HCT116 (cell line): ENCODE measurements around the gene CLASP1. TPM values are rescaled to one million over a fixed set of nuclear protein-coding genes. Genes with fewer than 3 reads are reported as not detected.

Experiments used
- ATAC-seq: fragments of 200-7000 bp; cut with Tn5 transposase; 2 replicates; pipeline ENCODE4 v1.9.1; 2020; ENCODE audit warnings: mild to moderate bottlenecking, moderate library complexity
- BruUV-seq: library from RNA; stranded (reverse); fragments of 400-500 nt; replicated peaks from 2 replicates; lab custom pipeline; 2021; lab: Mats Ljungman, UMichigan
- CTCF ChIA-PET: fragments of 300-600 bp; sonication (Branson Sonifier 250); formaldehyde crosslinking; loops from one replicate; lab custom pipeline; 2021; ENCODE audit warnings: antibody characterized with exemption; lab: Charles Lee
- POLR2A ChIA-PET: fragments of 300-600, 350-600 bp; sonication (Branson Sonifier 250); formaldehyde crosslinking; loops from one replicate; lab custom pipeline; 2021; ENCODE audit warnings: antibody characterized with exemption; lab: Charles Lee
- RAD21 ChIA-PET, 2 experiments: fragments of 300-600 bp; sonication (Branson Sonifier 250); formaldehyde crosslinking; loops; one replicate each; lab custom pipeline; 2023; ENCODE audit warnings: low total read pairs in 2 of 2; ENCODE audit not compliant: uncharacterized antibody in 2 of 2, unreplicated experiment in 2 of 2, low non-redundant PET in 1 of 2; lab: Charles Lee
- DNase-seq: peaks from one replicate; pipeline ENCODE4 v3.0.0-alpha.2; 2010; ENCODE audit warnings: low read depth, low spot score
- H2AFZ ChIP-seq: fragments of 200-600 bp; shearing (Covaris generic), sonication (generic); 2 replicates; pipeline ENCODE4 v1.6.1; 2017; ENCODE audit warnings: low read depth, mixed run types, mixed read lengths, antibody characterized with exemption, low read length; ENCODE audit not compliant: poor library complexity, severe bottlenecking
- H3K27ac ChIP-seq: 2 replicates; pipeline ENCODE4 v1.5.1; 2012; ENCODE audit warnings: low read depth, low read length
- H3K27me3 ChIP-seq: fragments of 200-600 bp; sonication (generic); 2 replicates; pipeline ENCODE4 v1.6.1; 2016; ENCODE audit warnings: mixed run types, low read length, mixed read lengths; ENCODE audit not compliant: insufficient read depth
- H3K36me3 ChIP-seq, 2 experiments: fragments of 200-500 bp in 1 of 2; fragments of 200-600 bp in 1 of 2; sonication (Bioruptor generic) in 1 of 2; sonication (generic) in 1 of 2; 2 replicates each; pipeline versions ENCODE4 v1.5.1 to v1.6.1; 2014 to 2016; ENCODE audit warnings: low read length in 2 of 2, inconsistent platforms in 1 of 2, mixed read lengths in 1 of 2, mixed run types in 1 of 2; ENCODE audit not compliant: insufficient read depth in 2 of 2, control insufficient read depth in 1 of 2
- H3K4me1 ChIP-seq, 2 experiments: fragments of 200-600 bp in 1 of 2; sonication (generic) in 1 of 2; 2 replicates each; pipeline versions ENCODE4 v1.5.1 to v1.6.1; 2012 to 2017; ENCODE audit warnings: low read length in 2 of 2, inconsistent platforms in 1 of 2, mild to moderate bottlenecking in 1 of 2, mixed read lengths in 1 of 2, mixed run types in 1 of 2, moderate library complexity in 1 of 2; ENCODE audit not compliant: insufficient read depth in 2 of 2, control insufficient read depth in 1 of 2
- H3K4me2 ChIP-seq: fragments of 200-600 bp; sonication (generic); 2 replicates; pipeline ENCODE4 v1.6.1; 2017; ENCODE audit warnings: mixed run types, low read length, mixed read lengths
- H3K4me3 ChIP-seq, 2 experiments: fragments of 200-600 bp in 1 of 2; sonication (generic) in 1 of 2; replicated peaks in 1 of 2; 2 replicates each; pipeline ENCODE4 v1.5.1; 2011 to 2016; ENCODE audit warnings: low read length in 2 of 2, control low read depth in 1 of 2, low read depth in 1 of 2, mild to moderate bottlenecking in 1 of 2, mixed read lengths in 1 of 2, mixed run types in 1 of 2
- H3K79me2 ChIP-seq: fragments of 200-600 bp; sonication (generic); 2 replicates; pipeline ENCODE4 v1.6.1; 2017; ENCODE audit warnings: mild to moderate bottlenecking, mixed run types, low read length, moderate library complexity, mixed read lengths; ENCODE audit not compliant: insufficient read depth
- H3K9ac ChIP-seq: fragments of 200-600 bp; sonication (generic); 2 replicates; pipeline ENCODE4 v1.6.1; 2016; ENCODE audit warnings: low read length, mixed read lengths
- H3K9me2 ChIP-seq: fragments of 200-600 bp; sonication (generic), shearing (Covaris generic); 2 replicates; pipeline ENCODE4 v1.6.1; 2017; ENCODE audit warnings: mixed run types, mild to moderate bottlenecking, moderate library complexity; ENCODE audit not compliant: insufficient read depth
- H3K9me3 ChIP-seq, 2 experiments: fragments of 200-500 bp in 1 of 2; fragments of 200-600 bp in 1 of 2; sonication (Bioruptor generic) in 1 of 2; sonication (generic) in 1 of 2; 2 replicates each; pipeline ENCODE4 v1.6.1; 2014 to 2017; ENCODE audit warnings: low read length in 2 of 2, mixed read lengths in 2 of 2, inconsistent platforms in 1 of 2, low read depth in 1 of 2, mild to moderate bottlenecking in 1 of 2, mixed run types in 1 of 2, moderate library complexity in 1 of 2; ENCODE audit not compliant: control insufficient read depth in 1 of 2, insufficient read depth in 1 of 2
- H4K20me1 ChIP-seq: fragments of 200-600 bp; sonication (generic), shearing (Covaris generic); 2 replicates; pipeline ENCODE4 v1.6.1; 2017; ENCODE audit warnings: mixed run types, mild to moderate bottlenecking, moderate library complexity; ENCODE audit not compliant: insufficient read depth
- CBX3 ChIP-seq: IDR thresholded peaks from 2 replicates; pipeline ENCODE4 v1.6.1; 2012; ENCODE audit warnings: low read depth
- CEBPB ChIP-seq: IDR thresholded peaks from 2 replicates; pipeline ENCODE4 v1.6.1; 2012; ENCODE audit warnings: low read depth
- CTCF ChIP-seq, 3 experiments: fragments of 200-600 bp in 1 of 3; sonication (generic) in 1 of 3; IDR thresholded peaks in 2 of 3; conservative IDR thresholded peaks in 1 of 3; 2 replicates each; pipeline ENCODE4 v1.5.1; 2012 to 2017; ENCODE audit warnings: low read depth in 2 of 3, low read length in 2 of 3, antibody characterized with exemption in 1 of 3, borderline replicate concordance in 1 of 3, control low read depth in 1 of 3, mild to moderate bottlenecking in 1 of 3, mixed read lengths in 1 of 3, mixed run types in 1 of 3, moderate library complexity in 1 of 3; ENCODE audit not compliant: insufficient read depth in 1 of 3
- ELF1 ChIP-seq: IDR thresholded peaks from 2 replicates; pipeline ENCODE4 v1.6.1; 2012; ENCODE audit warnings: low read depth, borderline replicate concordance
- EZH2 ChIP-seq: fragments of 200-600 bp; sonication (generic); IDR thresholded peaks from 2 replicates; pipeline ENCODE4 v1.6.1; 2017; ENCODE audit warnings: antibody characterized with exemption, mixed run types
- FOSL1 ChIP-seq: IDR thresholded peaks from 2 replicates; pipeline ENCODE4 v1.6.1; 2012; ENCODE audit warnings: low read depth
- JUND ChIP-seq: IDR thresholded peaks from 2 replicates; pipeline ENCODE4 v1.6.1; 2012
- MAX ChIP-seq: IDR thresholded peaks from 2 replicates; pipeline ENCODE4 v1.6.1; 2012
- POLR2A ChIP-seq: IDR thresholded peaks from 2 replicates; pipeline ENCODE4 v1.7.0; 2011; ENCODE audit warnings: borderline replicate concordance; ENCODE audit not compliant: insufficient read depth, insufficient read length; ENCODE audit errors: extremely low read depth
- POLR2AphosphoS5 ChIP-seq: IDR thresholded peaks from 2 replicates; pipeline ENCODE4 v1.6.1; 2011; ENCODE audit warnings: mild to moderate bottlenecking, low read depth, low read length, moderate library complexity
- RAD21 ChIP-seq: IDR thresholded peaks from 2 replicates; pipeline ENCODE4 v1.6.1; 2012; ENCODE audit warnings: low read depth, mild to moderate bottlenecking
- REST ChIP-seq: IDR thresholded peaks from 2 replicates; pipeline ENCODE4 v1.6.1; 2012; ENCODE audit warnings: low read depth
- SIN3A ChIP-seq: IDR thresholded peaks from 2 replicates; pipeline ENCODE4 v1.6.1; 2012; ENCODE audit warnings: low read depth
- SP1 ChIP-seq: IDR thresholded peaks from 2 replicates; pipeline ENCODE4 v1.6.1; 2012; ENCODE audit warnings: low read depth
- SRF ChIP-seq: IDR thresholded peaks from 2 replicates; pipeline ENCODE4 v1.6.1; 2012; ENCODE audit warnings: low read depth
- TCF7L2 ChIP-seq: IDR thresholded peaks from 2 replicates; pipeline ENCODE4 v1.7.0; 2011; ENCODE audit warnings: borderline replicate concordance, inconsistent platforms; ENCODE audit not compliant: insufficient read depth, insufficient read length; ENCODE audit errors: extremely low read depth
- ZBTB33 ChIP-seq: IDR thresholded peaks from 2 replicates; pipeline ENCODE4 v1.6.1; 2011; ENCODE audit warnings: mild to moderate bottlenecking, low read length, moderate library complexity; ENCODE audit not compliant: insufficient replicate concordance; ENCODE audit errors: extremely low read depth
- ZFX ChIP-seq: fragments of 450-650 bp; IDR thresholded peaks from 2 replicates; pipeline ENCODE4 v1.6.1; 2017
- ZNF274 ChIP-seq: fragments of 200-500 bp; sonication (Bioruptor generic); IDR thresholded peaks from 2 replicates; pipeline ENCODE4 v1.6.1; 2014; ENCODE audit warnings: mild to moderate bottlenecking, low read depth, low read length, inconsistent platforms
- intact Hi-C: fragments of 100-400 bp; cut with micrococcal nuclease; formaldehyde crosslinking; loops from 2 replicates; pipeline ENCODE4 v1.10.0; 2022
- total RNA-seq: library from RNA; stranded (reverse); gene quantifications from one replicate; pipeline ENCODE4 v1.2.1, GENCODE V29; 2021; ENCODE audit not compliant: unreplicated experiment

The CLASP1 gene
- total RNA-seq, 1 experiment from 2014 or later: 41.9 TPM

- ChIA-PET POLR2A (no interaction called here), CTCF (no interaction called here)
- H3K36me3 ChIP-seq: no peaks in the 10 kb centered on the region
- DNase-seq (no peak), ATAC-seq (no peak)
- no peaks in the 10 kb centered on the region for H3K9me2 ChIP-seq
- H3K9ac ChIP-seq: no peak overlapping the region
- no peak overlapping the region for H3K4me2 ChIP-seq
- H3K27me3 ChIP-seq: no peaks in the 10 kb centered on the region
- TF ChIP-seq RAD21 (no peak), SIN3A (no peak), CEBPB (no peak), EZH2 (no peak), ZBTB33 (no peak), FOSL1 (no peak), POLR2A (no peak), SP1 (no peak), MAX (no peak), TCF7L2 (no peak), CBX3 (no peak), JUND (no peak), ZNF274 (no peak), CTCF (IDR thresholded peaks at IDR 0.05 in 2 of 3, conservative IDR thresholded peaks at IDR 0.05 in 1 of 3; ENCODE audit: borderline replicate concordance in 1 of 3, insufficient read depth in 1 of 3, low read depth in 2 of 3, low read length in 2 of 3) (no peak), REST (no peak), ZFX (no peak), ELF1 (no peak), POLR2AphosphoS5 (no peak), SRF (no peak)
- TF ChIP-seq, all 23 proteins: peak for 0
- intact Hi-C loops: no loop called here
- Histone ChIP-seq H3K27ac (no peak overlapping the region), H3K4me3 (no peak overlapping the region), H4K20me1 (no peaks in the 10 kb centered on the region), H3K9me3 (no peaks in the 10 kb centered on the region), H3K4me1 (peaks cover 7 to 16% of the 10 kb centered on the region in 2 experiments; a peak in 3 of 4 replicates), H3K79me2 (peaks cover 12% of the 10 kb centered on the region), H2AFZ (no peak overlapping the region)
- RAD21 ChIA-PET: interaction anchor here in 1 of 2 experiments (0.6 kb wide), 1 partner anchor 293 kb away, joined by 3 read pairs; no protein-coding TSS in a partner anchor
- BruUV-seq: no TSS peak
Measured at GRCh38 chr2:121490584-121491133, 158.6 kb downstream of the CLASP1 start.
